A549 (cell line): Measurements from ENCODE around the gene PHRF1.

Experiments
- CHD2 ChIP-seq: fragments of 150-350 bp; IDR thresholded peaks from 2 replicates; pipeline ENCODE4 v1.6.1; 2014; ENCODE audit warnings: low read length; ENCODE audit not compliant: partially characterized antibody
- EP300 ChIP-seq, 2 experiments: fragments of >200 bp; sonication (Bioruptor Twin); formaldehyde crosslinking; IDR thresholded peaks; 2 replicates in 1 of 2; 3 replicates in 1 of 2; pipeline ENCODE4 v1.6.1; 2016 to 2017
- HDAC2 ChIP-seq: fragments of 200-600 bp; sonication (generic); IDR thresholded peaks from 2 replicates; pipeline ENCODE4 v1.6.1; 2016
- HMGXB4 ChIP-seq: fragments of 250-450 bp; sonication (Bioruptor Pico); IDR thresholded peaks from 2 replicates; pipeline ENCODE4 v1.5.0; 2021; ENCODE audit warnings: mild to moderate bottlenecking, moderate library complexity, borderline replicate concordance
- KDM5A ChIP-seq: fragments of 200-600 bp; sonication (generic); IDR thresholded peaks from 2 replicates; pipeline ENCODE4 v1.6.1; 2016; ENCODE audit warnings: antibody characterized with exemption, mild to moderate bottlenecking
- MAFK ChIP-seq: fragments of 450-650 bp; IDR thresholded peaks from 2 replicates; pipeline ENCODE4 v1.6.1; 2014; ENCODE audit not compliant: partially characterized antibody
- POLR2A ChIP-seq: IDR thresholded peaks from 2 replicates; pipeline ENCODE4 v1.6.1; 2012; ENCODE audit warnings: mild to moderate bottlenecking, low read length
- POLR2AphosphoS2 ChIP-seq: conservative IDR thresholded peaks from 2 replicates; pipeline ENCODE4 v1.6.1; 2012; ENCODE audit warnings: low read length, improper control_type of control experiment, inconsistent platforms
- RAD21 ChIP-seq, 2 experiments: fragments of >200 bp in 1 of 2; sonication (Bioruptor Twin) in 1 of 2; formaldehyde crosslinking in 1 of 2; IDR thresholded peaks in 1 of 2; conservative IDR thresholded peaks in 1 of 2; 2 replicates in 1 of 2; 3 replicates in 1 of 2; pipeline ENCODE4 v1.6.1; 2012 to 2018; ENCODE audit warnings: inconsistent platforms in 1 of 2
- RNF2 ChIP-seq: fragments of 200-600 bp; sonication (generic); IDR thresholded peaks from 2 replicates; pipeline ENCODE4 v1.6.1; 2016; ENCODE audit warnings: low read depth, mild to moderate bottlenecking, antibody characterized with exemption, moderate library complexity, borderline replicate concordance
- ZC3H11A ChIP-seq: fragments of 450-650 bp; IDR thresholded peaks from 2 replicates; pipeline ENCODE4 v1.6.1; 2014; ENCODE audit warnings: antibody characterized with exemption, mild to moderate bottlenecking
- ZNF302 ChIP-seq: fragments of 250-450 bp; sonication (Bioruptor Pico); IDR thresholded peaks from 2 replicates; pipeline ENCODE4 v1.9.0; 2021; ENCODE audit warnings: inconsistent platforms, mild to moderate bottlenecking, moderate library complexity
- TF ChIP-seq, protein P1 (sequence below): fragments of >200 bp; sonication (Bioruptor Twin); formaldehyde crosslinking; IDR thresholded peaks from 3 replicates; pipeline ENCODE4 v1.5.1; 2016
- TF ChIP-seq, protein P2 (sequence below): IDR thresholded peaks from 2 replicates; pipeline ENCODE4 v1.6.1; 2012

DNA sequence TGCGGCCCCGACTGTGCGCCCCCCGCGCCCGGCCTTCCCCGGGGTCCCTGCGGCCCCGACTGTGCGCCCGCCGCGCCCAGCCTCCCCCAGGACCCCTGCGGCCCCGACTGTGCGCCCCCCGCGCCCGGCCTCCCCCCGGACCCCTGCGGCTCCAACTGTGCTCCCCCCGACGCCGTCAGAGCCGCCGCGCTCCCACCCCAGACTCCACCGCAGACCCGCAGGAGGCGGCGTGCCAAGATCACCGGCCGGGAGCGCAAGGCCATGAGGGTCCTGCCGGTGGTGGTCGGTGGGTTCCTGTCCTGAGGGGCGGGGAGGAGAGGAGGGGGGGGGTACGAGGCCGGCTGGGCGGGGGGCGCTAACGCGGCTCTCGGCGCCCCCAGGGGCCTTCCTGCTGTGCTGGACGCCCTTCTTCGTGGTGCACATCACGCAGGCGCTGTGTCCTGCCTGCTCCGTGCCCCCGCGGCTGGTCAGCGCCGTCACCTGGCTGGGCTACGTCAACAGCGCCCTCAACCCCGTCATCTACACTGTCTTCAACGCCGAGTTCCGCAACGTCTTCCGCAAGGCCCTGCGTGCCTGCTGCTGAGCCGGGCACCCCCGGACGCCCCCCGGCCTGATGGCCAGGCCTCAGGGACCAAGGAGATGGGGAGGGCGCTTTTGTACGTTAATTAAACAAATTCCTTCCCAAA, 63.9 kb downstream of the PHRF1 start:
- TF ChIP-seq, protein P1, sequence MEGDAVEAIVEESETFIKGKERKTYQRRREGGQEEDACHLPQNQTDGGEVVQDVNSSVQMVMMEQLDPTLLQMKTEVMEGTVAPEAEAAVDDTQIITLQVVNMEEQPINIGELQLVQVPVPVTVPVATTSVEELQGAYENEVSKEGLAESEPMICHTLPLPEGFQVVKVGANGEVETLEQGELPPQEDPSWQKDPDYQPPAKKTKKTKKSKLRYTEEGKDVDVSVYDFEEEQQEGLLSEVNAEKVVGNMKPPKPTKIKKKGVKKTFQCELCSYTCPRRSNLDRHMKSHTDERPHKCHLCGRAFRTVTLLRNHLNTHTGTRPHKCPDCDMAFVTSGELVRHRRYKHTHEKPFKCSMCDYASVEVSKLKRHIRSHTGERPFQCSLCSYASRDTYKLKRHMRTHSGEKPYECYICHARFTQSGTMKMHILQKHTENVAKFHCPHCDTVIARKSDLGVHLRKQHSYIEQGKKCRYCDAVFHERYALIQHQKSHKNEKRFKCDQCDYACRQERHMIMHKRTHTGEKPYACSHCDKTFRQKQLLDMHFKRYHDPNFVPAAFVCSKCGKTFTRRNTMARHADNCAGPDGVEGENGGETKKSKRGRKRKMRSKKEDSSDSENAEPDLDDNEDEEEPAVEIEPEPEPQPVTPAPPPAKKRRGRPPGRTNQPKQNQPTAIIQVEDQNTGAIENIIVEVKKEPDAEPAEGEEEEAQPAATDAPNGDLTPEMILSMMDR = no peak
- TF ChIP-seq POLR2AphosphoS2 (no peak), MAFK (no peak), POLR2A (no peak), EP300 (IDR thresholded peaks at IDR 0.05) (no peak), KDM5A (no peak), HMGXB4 (CRISPR knock-in tag) (no peak), RAD21 (conservative IDR thresholded peaks at IDR 0.05 in 1 of 2, IDR thresholded peaks at IDR 0.05 in 1 of 2) (no peak), ZNF302 (no peak), CHD2 (no peak), RNF2 (no peak), HDAC2 (no peak), ZC3H11A (no peak)
- TF ChIP-seq, protein P2, sequence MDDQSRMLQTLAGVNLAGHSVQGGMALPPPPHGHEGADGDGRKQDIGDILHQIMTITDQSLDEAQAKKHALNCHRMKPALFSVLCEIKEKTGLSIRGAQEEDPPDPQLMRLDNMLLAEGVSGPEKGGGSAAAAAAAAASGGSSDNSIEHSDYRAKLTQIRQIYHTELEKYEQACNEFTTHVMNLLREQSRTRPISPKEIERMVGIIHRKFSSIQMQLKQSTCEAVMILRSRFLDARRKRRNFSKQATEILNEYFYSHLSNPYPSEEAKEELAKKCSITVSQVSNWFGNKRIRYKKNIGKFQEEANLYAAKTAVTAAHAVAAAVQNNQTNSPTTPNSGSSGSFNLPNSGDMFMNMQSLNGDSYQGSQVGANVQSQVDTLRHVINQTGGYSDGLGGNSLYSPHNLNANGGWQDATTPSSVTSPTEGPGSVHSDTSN = no peak
